Upper lobe of right lung (tissue), 1 donor: ENCODE data around the gene PPIL1. TPM values are rescaled to one million over a fixed set of nuclear protein-coding genes. Genes with fewer than 3 reads are reported as not detected.

Experiments
- ATAC-seq: fragments of 200-7000 bp; cut with Tn5 transposase; one replicate; pipeline ENCODE4 v1.9.1; 2020; ENCODE audit warnings: mild to moderate bottlenecking, moderate library complexity
- DNase-seq: peaks from one replicate; pipeline ENCODE4 v3.0.0-alpha.2; 2020
- H3K27ac ChIP-seq: fragments of 200-600 bp; one replicate; pipeline ENCODE4 v1.8.0; 2022
- H3K27me3 ChIP-seq: fragments of 200-600 bp; one replicate; pipeline ENCODE4 v1.8.0; 2022; ENCODE audit warnings: mild to moderate bottlenecking
- H3K36me3 ChIP-seq: fragments of 200-600 bp; one replicate; pipeline ENCODE4 v1.8.0; 2022
- H3K4me1 ChIP-seq: fragments of 200-600 bp; one replicate; pipeline ENCODE4 v1.8.0; 2022
- H3K4me3 ChIP-seq: fragments of 200-600 bp; one replicate; pipeline ENCODE4 v1.8.0; 2022; ENCODE audit warnings: mild to moderate bottlenecking
- H3K9me3 ChIP-seq: fragments of 200-600 bp; one replicate; pipeline ENCODE4 v1.8.0; 2022
- intact Hi-C: fragments of 100-400 bp; cut with DNase I; formaldehyde crosslinking; loops from one replicate; pipeline ENCODE4 v1.11.0; 2022
- total RNA-seq: library from RNA; stranded (reverse); fragmentation: NEBNext Ultra II Directional; extraction: Animal tissue kit (Norgen Biotek cat#: 25700); gene quantifications from one replicate; pipeline ENCODE4 v1.2.1, GENCODE V29; 2021
- TF ChIP-seq, protein P1 (sequence below): fragments of 200-600 bp; IDR thresholded peaks from one replicate; pipeline ENCODE4 v1.8.0; 2022; ENCODE audit warnings: antibody characterized with exemption
- donor health status: DM: no; HTN: yes; CAD: no; lungs with severe emphysema.

The PPIL1 gene
- total RNA-seq, 1 donor from 2014 or later, result 15.7 TPM

GRCh38 chr6:36847991-36848390, 26.6 kb downstream of the PPIL1 start:
- intact Hi-C loops, result loop anchor here (5.0 kb wide), 1 partner anchor 81 kb away; no protein-coding TSS in a partner anchor
- DNase-seq, result no peak
- no peak overlapping the region for H3K27ac ChIP-seq
- TF ChIP-seq, protein P1, sequence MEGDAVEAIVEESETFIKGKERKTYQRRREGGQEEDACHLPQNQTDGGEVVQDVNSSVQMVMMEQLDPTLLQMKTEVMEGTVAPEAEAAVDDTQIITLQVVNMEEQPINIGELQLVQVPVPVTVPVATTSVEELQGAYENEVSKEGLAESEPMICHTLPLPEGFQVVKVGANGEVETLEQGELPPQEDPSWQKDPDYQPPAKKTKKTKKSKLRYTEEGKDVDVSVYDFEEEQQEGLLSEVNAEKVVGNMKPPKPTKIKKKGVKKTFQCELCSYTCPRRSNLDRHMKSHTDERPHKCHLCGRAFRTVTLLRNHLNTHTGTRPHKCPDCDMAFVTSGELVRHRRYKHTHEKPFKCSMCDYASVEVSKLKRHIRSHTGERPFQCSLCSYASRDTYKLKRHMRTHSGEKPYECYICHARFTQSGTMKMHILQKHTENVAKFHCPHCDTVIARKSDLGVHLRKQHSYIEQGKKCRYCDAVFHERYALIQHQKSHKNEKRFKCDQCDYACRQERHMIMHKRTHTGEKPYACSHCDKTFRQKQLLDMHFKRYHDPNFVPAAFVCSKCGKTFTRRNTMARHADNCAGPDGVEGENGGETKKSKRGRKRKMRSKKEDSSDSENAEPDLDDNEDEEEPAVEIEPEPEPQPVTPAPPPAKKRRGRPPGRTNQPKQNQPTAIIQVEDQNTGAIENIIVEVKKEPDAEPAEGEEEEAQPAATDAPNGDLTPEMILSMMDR, result no peak
- H3K9me3 ChIP-seq, result no peaks in the 10 kb centered on the region
- H3K4me1 ChIP-seq, result peaks cover 23% of the 10 kb centered on the region
- ATAC-seq, result no peak
- no peak overlapping the region for H3K4me3 ChIP-seq
- H3K36me3 ChIP-seq, result no peaks in the 10 kb centered on the region
- H3K27me3 ChIP-seq, result no peaks in the 10 kb centered on the region

DNA sequence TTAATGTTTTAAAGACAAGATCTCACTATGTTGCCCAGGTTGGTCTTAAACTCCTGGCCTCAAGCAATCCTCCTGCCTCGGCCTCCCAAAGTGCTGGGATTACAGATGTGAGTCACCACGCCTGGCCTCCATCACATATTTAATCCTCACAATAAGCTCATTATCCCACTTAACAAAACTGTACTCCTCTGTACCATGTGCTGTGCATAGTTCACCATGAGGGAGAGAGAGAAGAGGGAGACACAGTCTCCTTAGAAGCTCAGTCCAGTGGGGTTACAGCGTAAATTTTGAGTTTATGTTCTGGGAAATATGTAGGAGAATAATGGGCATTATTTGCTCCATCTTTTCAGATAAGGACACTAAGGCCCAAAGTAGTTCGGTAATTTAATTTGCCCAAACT, 27.5 kb downstream of the PPIL1 start:
- no peak overlapping the region for H3K4me3 ChIP-seq
- H3K27me3 ChIP-seq, result no peaks in the 10 kb centered on the region
- H3K36me3 ChIP-seq, result no peaks in the 10 kb centered on the region
- H3K9me3 ChIP-seq, result no peaks in the 10 kb centered on the region
- H3K4me1 ChIP-seq, result peaks cover 23% of the 10 kb centered on the region
- TF ChIP-seq, protein P1, result no peak
- intact Hi-C loops, result loop anchor here (5.0 kb wide), 1 partner anchor 80 kb away; no protein-coding TSS in a partner anchor
- ATAC-seq, result no peak
- no peak for DNase-seq
- H3K27ac ChIP-seq, result no peak overlapping the region

- intact Hi-C loops, result loop anchor here (5.0 kb wide), 1 partner anchor 78 kb away; no protein-coding TSS in a partner anchor
- peak; percentile 40 for DNase-seq
- TF ChIP-seq, protein P1, result no peak
Measured at GRCh38 chr6:36845233-36845632, 29.4 kb downstream of the PPIL1 start.

GRCh38 chr6:36844232-36845170, 30.1 kb downstream of the PPIL1 start:
- TF ChIP-seq, protein P1, result no peak
- intact Hi-C loops, result loop anchor here (5.0 kb wide), 1 partner anchor 77 kb away; no protein-coding TSS in a partner anchor
- H3K27me3 ChIP-seq, result no peaks in the 10 kb centered on the region
- ATAC-seq (no peak), DNase-seq (peak; percentile 25)
- H3K4me1 ChIP-seq, result peaks cover 32% of the 10 kb centered on the region
- H3K9me3 ChIP-seq, result no peaks in the 10 kb centered on the region
- no peak overlapping the region for H3K27ac ChIP-seq
- H3K36me3 ChIP-seq, result no peaks in the 10 kb centered on the region
- no peak overlapping the region for H3K4me3 ChIP-seq

More at GRCh38 chr6:36845233-36845632, 29.4 kb downstream of the PPIL1 start:
- H3K36me3 ChIP-seq, result no peaks in the 10 kb centered on the region
- no peaks in the 10 kb centered on the region for H3K27me3 ChIP-seq
- no peaks in the 10 kb centered on the region for H3K9me3 ChIP-seq
- H3K4me3 ChIP-seq, result no peak overlapping the region
- no peak overlapping the region for H3K27ac ChIP-seq
- H3K4me1 ChIP-seq, result peaks cover 35% of the 10 kb centered on the region
- ATAC-seq, result no peak

- DNase-seq, result no peak
- no peak overlapping the region for H3K4me3 ChIP-seq
- peaks cover 7% of the 10 kb centered on the region for H3K27me3 ChIP-seq
- H3K27ac ChIP-seq, result no peak overlapping the region
- H3K9me3 ChIP-seq, result no peaks in the 10 kb centered on the region
- intact Hi-C loops, result no loop called here
- no peak for ATAC-seq
- H3K36me3 ChIP-seq, result no peaks in the 10 kb centered on the region
- H3K4me1 ChIP-seq, result peaks cover 25% of the 10 kb centered on the region
- TF ChIP-seq, protein P1, result no peak
Measured at GRCh38 chr6:36843170-36843569, 31.4 kb downstream of the PPIL1 start.
